Measurements from ENCODE around the gene SLC2A1.

SLC2A1 gene

GRCh38 chr1:42940851-42941639 is 17.6 kb downstream of the SLC2A1 start:
- DNase-seq = no peak

- DNase-seq = no peak
Observed at GRCh38 chr1:42938645-42939615, 19.7 kb downstream of the SLC2A1 start.

GRCh38 chr1:42937836-42938644 is 20.6 kb downstream of the SLC2A1 start:
- peak; percentile 4 for DNase-seq

- DNase-seq = no peak
Observed at GRCh38 chr1:42937141-42937696, 21.4 kb downstream of the SLC2A1 start.

- DNase-seq = peak; percentile 10
Observed at GRCh38 chr1:42936309-42937078, 22.2 kb downstream of the SLC2A1 start.

- no peak for DNase-seq
Observed at GRCh38 chr1:42935971-42936308, 22.7 kb downstream of the SLC2A1 start.

GRCh38 chr1:42935313-42935895 is 23.3 kb downstream of the SLC2A1 start:
- no peak for DNase-seq

GRCh38 chr1:42934541-42935312 is 23.9 kb downstream of the SLC2A1 start:
- no peak for DNase-seq

GRCh38 chr1:42933610-42934491 is 24.8 kb downstream of the SLC2A1 start:
- DNase-seq = no peak

- DNase-seq = no peak
Observed at GRCh38 chr1:42933060-42933586, 25.5 kb downstream of the SLC2A1 start.

- no peak for DNase-seq
Observed at GRCh38 chr1:42932442-42932941, 26.2 kb downstream of the SLC2A1 start.

- no peak for DNase-seq
Observed at GRCh38 chr1:42931911-42932422, 26.7 kb downstream of the SLC2A1 start.

GRCh38 chr1:42931108-42931539 is 27.5 kb downstream of the SLC2A1 start:
- DNase-seq = peak; percentile 23

GRCh38 chr1:42930178-42931107 is 28.2 kb downstream of the SLC2A1 start:
- no peak for DNase-seq

- DNase-seq = no peak
Observed at GRCh38 chr1:42929434-42930177, 29.1 kb downstream of the SLC2A1 start.

- no peak for DNase-seq
Observed at GRCh38 chr1:42928859-42929258, 29.8 kb downstream of the SLC2A1 start.

Data from NCI-H69 (cell line).